HG02623 (cell line): ENCODE data around the gene PRSS38.
"Not testable (repeated sequence)": the region's sequence is repeated elsewhere in the genome, so short reads cannot be mapped to it uniquely, and the experiment has no call there.

ENCODE experiments used
- ATAC-seq: cut with Tn5 transposase; IDR thresholded peaks from one replicate; pipeline ENCODE4 v1.9.1; 2021; ENCODE audit warnings: moderate library complexity; ENCODE audit not compliant: unreplicated experiment

Gene PRSS38

DNA sequence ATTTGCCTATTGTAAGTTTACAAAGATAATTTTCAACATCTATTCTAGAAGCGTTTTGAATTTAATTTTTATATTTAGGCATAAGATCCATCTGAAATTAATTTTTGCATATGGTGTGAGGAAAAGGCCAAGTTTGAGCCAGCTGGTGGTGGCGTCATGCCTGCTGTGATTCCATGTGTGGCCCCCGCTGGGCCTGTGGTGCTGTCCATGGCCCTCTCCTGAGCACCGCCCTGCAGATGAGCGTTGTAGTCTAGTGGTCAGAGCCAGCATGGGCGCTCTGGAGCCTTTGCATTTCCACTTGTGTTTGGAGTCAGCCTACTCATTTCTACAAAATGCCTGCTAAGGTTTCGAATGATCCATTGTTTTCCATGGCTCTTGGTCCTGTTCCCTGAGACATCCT, 22.7 kb downstream of the PRSS38 start:
- no peak for ATAC-seq

DNA sequence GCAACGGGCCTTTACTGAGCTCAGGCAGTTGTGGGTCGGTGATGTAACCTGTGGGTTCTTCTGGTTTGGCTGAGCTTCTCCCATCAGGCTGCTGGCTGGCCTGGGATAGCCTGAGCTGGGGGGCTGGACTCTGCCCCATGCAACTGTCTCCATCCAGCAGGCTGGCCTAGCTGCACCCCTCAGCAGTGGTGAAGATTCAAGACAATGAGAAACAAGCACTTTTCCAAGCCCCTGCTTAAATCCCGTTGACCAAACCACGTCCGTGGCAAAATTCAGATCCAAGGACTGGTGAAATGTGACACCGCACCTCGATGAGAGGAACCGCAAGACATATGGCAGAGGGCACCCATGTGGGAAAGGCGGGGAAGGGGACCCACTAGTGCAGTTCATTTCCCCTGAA, 25.6 kb downstream of the PRSS38 start:
- no peak for ATAC-seq

DNA sequence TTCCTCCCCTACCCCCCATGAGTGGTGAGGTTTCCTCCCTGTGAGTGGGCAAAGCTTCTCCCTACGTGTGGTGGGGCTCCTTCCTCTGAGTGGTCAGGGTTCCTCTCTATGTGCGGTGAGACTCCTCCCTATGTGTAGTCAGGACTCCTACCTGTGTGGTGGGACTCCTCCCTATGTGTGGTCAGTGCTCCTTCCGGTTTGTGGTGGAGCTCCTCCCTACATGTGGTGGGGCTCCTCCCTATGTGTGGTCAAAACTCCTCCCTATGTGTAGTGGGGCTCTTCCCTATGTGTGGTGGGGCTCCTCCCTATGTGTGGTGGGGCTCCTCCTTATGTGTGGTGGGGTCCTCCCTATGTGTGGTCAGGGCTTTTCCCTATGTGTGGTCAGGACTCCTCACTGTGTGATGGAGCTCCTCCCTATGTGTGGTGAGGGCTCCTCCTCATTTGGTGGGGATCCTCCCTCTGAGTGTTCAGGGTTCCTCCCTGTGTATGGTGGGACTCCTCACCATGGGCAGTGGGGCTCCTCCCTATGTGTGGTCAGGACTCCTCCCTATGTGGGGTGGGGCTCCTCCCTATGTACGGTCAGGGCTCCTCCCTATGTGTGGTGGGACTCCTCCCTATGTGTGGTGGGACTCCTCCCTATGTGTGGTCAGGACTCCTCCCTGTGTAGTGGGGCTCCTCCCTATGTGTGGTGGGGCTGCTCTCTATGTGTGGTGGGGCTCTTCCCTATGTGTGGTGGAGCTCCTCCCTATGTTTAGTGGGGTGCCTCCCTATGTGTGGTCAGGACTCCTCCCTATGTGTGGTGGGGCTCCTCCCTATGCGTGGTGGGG, 29.1 kb downstream of the PRSS38 start:
- no peak for ATAC-seq

DNA sequence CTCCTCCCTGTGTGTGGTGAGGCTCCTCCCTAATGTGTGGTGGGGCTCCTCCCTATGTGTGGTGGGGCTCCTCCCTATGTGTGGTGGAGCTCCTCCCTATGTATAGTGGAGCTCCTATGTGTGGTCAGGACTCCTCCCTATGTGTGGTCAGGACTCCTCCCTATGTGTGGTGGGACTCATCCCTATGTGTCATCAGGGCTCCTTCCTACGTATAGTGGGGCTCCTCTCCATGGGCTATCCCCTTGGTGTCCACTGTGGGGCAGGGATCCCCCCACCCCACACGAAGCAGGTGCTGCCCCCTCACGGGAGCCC, 29.6 kb downstream of the PRSS38 start:
- no peak for ATAC-seq

DNA sequence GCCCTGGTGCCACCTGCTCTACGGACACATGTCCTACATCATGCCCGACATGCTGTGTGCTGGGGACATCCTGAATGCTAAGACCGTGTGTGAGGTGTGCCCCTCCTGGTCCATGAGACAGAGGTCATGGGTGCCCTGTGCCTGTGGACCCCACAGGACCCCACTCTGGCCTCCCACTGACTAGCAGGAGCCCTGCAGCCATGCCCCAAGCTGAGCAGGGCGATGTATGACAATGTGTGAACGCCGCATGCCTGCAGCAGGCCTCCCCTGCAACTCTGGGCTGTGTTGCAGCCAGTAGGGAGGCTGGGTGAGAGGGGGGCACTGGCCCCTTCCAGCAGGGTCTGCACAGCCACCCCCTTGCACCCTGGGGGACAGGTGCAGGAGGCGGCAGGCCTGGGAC, 30.0 kb downstream of the PRSS38 start:
- ATAC-seq: no peak

DNA sequence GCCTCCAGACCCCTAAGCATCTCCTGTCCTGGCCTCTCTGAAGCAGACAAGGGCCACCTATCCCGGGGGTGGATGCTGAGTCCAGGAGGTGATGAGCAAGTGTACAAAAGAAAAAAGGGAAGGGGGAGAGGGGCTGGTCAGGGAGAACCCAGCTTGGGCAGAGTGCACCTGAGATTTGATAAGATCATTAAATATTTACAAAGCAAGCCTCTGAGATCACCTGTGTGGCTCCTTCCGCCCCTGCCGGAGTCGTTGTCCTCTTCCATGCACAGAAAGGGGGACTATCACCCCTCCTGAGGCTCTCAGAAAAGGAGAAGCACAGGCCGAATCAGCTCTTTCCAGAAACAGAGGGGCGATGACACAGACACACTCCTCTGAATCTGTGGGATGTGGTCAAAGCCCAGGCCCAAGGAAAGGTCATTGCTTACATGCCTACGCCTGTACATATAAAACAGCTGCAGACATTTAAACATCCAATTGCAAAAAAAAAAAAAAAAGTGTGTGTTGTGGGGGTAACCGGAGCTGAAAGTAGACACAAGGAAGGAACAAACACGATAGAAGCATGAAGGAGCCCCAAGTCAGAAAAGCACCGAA, 30.9 kb downstream of the PRSS38 start:
- ATAC-seq: no peak

DNA sequence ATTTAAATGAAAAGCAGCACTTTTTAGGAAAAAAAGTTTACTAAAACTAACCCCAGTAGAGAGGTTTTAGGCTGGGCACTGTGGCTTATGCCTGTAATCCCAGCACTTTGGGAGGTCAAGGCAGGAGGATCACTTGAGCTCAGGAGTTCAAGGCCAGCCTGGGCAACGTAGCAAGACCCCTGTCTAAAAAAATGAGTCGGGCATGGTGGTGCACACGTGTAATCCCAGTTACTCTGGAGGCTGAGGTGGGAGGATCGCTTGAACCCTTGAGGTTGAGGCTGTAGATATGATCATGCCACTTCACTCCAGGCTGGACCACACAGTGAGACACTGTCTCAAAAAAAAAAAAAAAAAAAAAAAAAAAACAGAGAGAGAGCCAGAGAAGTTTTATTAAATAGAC, 31.6 kb downstream of the PRSS38 start:
- not testable (repeated sequence) for ATAC-seq

DNA sequence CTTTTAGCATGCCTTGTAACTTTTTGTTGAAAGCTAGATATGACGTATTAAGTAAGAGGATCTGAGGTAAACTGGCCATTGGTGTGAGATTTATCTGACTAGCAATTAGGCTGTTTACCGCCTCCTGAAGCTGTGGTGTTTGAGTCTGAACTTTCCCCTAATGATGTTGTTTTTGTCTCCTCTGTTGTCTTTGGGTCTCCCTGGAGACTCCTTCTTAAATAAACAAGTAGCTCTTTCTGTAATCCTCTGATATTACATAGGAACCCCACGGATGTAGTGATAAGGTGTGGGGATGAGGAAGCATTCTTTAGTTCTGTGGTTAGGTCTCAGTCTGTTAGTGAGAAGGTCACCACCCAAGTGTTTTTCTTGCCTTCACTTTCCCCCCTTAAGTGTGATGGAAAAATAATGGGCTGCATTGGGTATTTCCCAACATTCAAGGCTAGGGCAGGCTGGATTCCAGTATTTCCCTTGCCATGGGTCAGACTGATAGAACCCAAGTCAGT, 33.0 kb downstream of the PRSS38 start:
- no peak for ATAC-seq

DNA sequence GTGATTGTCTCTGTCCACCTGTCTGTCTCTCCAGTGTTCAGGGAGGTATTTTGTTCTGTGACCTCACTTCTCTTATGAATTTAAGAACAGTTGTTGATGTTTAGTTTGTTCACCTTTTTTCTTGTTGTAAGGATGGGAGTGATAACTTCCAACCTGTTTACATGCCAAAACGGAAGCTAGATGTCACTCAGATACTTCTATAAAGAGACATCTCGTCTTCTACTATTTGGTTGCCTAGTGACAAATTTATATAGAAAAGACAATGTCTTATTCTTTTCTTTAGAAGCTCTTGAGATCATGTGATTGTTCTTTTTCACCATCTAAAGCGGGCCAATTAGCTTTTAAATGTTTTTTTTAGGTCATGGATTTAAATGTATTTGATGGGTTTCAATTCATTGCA, 33.8 kb downstream of the PRSS38 start:
- ATAC-seq: no peak

DNA sequence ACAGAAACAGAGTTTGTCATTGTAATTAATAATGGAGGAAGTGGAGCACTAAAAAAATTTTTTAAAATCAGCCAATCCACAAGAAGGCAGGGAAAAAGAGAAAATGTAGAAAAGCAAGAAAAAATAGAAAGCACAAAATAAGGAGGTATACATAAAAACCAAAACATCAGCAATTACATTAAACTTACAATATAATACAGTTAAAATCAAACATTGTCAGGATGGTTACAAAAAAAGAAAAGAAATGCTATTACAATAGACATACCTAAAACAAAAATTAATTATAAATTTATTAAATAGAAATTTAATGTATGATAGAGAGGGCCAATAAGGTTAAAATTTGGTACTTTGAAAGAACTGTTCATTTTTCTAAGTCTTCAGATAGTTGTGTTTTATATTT, 38.7 kb downstream of the PRSS38 start:
- no peak for ATAC-seq

DNA sequence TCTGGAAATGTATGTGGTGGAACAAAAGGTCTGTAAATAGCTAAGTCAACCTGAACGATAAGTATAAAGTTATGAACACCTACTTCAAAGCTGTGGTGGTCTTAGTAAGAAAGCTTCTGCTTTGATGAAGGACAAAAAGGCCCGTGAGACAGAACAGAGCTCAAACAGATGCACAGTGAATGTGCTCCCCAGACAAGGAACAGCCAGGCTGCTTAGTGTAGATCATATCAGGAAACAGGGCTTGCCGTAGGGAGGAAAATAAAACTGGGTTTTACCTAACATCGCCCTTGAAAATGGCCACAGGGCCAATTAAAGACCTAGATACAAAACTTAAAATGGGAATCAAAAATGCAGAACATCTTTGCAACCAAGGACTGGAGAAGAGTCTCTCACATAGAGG, 40.2 kb downstream of the PRSS38 start:
- ATAC-seq: no peak

DNA sequence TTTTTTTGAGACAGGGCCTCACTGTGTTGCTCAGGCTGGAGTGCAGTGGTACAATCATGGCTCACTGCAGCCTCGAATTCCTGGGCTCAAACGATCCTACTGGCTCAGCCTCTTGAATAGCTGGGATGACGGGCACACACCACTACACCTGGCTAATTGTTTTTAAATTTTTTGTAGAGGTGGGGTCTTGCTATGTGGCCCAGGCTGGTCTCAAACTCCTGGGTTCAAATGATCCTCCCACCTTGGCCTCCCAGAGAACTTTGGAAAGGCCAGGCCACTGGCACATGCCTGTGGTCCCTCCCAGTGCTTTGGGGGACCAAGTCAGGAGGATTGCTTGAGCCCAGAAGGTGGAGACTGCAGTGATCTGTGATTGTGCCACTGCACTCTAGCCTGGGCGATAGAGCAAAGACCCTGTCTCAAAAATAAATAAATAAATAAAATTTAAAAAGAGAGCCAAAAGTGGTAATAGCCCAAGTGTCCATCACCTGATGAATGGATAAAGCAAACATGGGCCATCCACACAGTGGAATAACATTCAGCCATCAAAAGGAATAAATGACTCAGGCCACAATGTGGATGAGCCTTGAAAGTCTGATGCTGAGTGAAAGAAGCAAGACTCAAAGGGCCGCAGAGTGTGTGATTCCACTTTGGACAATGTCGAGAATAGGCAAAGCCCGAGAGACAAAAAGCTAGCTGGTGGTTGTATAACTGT, 40.8 kb downstream of the PRSS38 start:
- ATAC-seq: no peak

DNA sequence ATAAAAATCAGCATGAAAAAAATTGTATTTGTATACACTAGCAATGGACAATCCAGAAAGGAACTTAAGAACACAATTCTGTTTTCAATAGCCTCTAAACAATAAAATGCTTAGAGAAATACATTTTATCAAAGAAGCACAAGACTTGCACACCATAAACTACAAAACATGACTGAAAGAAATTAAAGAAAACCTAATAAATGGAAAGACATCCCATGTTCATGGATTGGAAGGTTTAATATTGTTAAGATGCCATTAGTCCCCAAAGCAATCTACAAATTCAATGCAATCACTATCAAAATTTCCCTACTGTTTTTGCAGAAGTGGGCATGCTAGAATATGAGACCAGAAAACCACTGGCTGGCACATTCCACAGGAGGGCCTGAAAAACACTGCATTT, 49.4 kb downstream of the PRSS38 start:
- no peak for ATAC-seq

DNA sequence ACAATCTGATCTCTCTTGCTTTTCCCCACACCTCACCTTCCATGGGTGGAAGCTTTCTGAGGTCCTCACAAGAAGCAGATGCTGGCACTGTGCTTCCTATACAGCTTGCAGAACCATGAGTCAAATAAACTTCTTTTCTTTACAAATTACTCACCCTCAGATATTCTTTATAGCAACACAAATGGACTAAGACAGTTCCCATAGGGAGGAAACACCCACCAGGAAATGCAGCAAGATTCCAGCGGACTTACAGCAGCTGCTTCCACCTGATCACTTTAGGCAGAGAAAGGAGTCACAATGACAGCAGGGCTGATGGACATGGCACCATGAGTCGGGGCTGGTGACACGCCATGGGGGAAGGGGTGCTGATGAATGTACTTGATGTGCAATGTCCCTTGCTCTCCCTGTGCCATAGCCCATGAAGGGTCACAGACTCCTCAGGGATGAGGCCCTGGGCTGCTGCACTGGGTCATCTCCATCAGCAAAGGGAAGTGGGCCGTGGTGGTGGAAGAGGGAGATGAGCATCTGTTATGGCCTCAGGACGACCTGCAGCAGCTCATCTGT, 53.9 kb downstream of the PRSS38 start:
- no peak for ATAC-seq

DNA sequence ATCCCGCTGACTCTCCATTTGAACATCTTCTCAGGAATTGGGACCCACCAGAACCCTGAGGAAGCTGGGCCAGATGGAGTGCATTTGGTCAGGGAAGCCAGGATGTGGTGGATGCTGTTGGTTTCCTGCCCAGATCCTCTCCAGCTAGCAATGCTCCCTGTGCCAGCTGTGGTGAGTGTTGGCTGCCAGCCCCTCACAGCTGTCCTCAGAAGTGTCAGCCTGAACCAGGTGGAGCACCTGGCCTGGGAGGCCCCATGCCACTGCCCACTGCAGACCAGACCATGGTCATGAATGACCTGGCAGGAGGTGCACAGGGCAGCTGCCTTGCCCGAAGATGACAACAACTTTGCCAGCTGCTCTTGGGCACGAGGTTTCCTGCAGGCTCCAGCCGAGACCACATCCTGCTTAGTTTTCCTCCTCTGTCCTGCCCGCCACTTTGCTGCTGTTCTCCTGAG, 54.4 kb downstream of the PRSS38 start:
- ATAC-seq: no peak

DNA sequence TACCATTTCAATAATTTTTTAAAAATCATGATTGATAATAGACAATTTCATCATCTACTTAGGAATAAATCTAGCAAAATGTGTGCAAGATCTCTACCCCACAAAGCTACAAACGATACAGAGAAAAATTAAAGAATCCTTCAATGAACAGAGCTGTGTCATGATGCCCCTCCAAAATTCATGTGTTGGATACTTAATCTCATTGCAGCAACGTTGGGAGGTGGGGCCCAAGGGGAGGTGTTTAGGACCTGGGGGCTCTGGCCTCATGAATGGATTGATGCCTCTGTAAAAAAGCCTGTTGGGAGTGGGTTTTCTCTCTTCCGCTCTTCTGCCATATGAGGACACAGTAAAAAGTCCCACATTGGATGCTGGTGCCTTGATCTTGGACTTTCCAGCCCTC, 54.9 kb downstream of the PRSS38 start:
- no peak for ATAC-seq

DNA sequence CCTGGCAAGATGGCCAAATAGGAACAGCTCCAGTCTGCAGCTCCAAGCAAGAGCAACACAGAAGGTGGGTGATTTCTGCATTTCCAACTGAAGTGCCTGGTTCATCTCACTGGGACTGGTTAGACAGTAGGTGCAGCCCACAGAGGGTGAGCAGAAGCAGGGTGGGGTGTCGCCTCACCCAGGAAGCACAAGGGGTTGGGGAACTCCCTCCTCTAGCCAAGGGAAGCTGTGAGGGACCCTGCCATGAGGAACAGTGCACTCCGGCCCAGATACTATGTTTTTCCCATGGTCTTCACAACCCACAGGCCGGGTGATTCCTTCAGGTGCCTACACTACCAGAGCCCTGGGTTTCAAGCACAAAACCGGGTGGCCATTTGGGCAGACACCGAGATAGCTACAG, 56.4 kb downstream of the PRSS38 start:
- not testable (repeated sequence) for ATAC-seq

DNA sequence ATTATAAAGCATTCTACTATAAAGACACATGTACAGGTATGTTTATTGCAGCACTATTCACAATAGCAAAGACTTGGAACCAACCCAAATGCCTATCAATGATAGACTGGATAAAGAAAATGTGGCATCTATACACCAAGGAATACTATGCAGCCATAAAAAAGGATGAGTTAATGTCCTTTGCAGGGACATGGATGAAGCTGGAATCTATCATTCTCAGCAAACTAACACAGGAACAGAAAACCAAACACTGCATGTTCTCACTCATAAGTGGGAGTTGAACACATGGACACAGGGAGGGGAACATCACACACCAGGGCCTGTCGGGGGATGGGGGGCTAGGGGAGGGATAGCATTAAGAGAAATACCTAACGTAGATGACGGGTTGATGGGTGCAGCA, 62.3 kb downstream of the PRSS38 start:
- ATAC-seq: not testable (repeated sequence)

DNA sequence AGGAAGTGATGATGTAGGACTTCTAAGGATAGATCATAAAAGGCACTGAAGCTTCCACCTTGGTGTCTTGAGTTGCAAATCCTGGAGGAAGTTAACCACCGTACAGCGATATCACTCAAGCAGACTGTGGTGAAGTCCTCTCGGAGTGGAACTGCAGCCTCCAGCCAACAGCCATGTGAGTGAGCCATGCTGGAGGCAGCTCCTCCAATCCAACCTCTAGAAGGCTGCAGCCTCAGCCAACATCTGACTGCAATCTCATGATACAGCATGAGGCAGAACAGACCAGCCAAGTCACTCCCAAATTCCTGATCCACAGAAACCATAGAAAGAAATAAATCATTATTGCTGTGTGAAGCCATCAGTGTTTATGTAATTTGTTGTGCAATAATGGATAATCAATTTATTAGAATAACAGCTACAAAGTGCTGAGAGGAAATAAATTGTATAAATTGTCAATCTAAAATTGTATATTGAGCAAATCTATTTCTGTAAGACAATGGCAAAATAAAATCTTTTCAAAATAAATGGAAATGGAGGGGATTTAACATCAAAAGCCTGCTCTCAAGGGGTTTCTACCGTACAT, 65.0 kb downstream of the PRSS38 start:
- no peak for ATAC-seq

DNA sequence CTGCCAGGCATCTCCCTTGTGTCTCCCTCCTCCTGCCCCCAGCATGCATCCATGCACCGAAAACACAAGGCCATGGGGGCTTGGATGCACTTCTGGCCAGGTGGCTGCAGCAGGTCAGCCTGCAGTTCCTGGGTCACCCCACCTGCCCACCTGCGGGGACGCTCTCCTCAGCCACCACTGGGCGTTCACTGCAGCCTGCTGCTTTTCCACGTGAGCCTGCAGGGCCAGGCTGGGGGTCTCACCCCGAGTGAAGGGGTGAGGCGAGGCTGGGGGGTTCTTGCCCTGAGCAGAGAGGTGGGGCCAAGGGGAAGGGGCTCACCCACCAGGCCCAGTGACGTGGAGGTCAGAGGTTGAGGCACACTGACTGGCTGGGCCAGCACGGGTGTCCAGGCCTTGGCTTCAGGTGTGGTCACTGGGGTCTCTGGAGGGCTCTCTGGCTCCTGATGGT, 67.6 kb downstream of the PRSS38 start:
- ATAC-seq: no peak

DNA sequence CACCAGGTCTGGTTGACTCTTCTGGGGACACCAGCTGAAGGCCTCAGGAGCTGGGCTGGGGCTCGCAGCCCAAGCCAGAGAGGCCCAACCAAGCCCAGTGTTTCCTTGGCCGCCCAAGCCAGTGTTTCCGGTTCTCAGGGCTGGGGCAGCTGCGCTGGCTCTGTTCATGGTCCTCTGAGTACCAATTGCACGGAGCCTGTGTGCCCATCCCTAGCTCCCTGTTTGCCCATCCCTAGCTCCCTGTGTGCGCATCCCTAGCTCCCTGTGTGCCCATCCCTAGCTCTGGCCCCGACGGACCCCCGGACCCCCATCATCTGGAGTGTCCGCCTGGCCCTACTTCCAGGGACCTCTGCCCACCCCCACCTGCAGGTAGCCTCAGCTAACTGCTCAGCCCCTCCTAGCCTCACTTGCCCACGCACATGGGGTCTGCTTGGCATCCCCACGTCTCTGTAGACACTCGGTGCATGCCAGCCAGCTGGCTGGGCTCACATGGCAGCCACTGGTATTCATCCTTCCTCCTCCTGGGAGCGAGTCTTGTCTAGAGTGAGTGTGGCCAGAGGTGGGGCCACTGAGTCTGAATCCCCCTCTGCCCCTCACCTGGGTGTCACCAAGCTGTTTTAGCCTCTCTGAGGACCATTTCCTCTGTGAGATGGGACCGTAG, 68.3 kb downstream of the PRSS38 start:
- ATAC-seq: no peak
